ENCODE results near the gene FSIP2. TPM values are rescaled to one million over a fixed set of nuclear protein-coding genes. Genes with fewer than 3 reads are reported as not detected.

The FSIP2 gene
- total RNA-seq, 1 donor from 2014 or later, result 4.5 TPM

GRCh38 chr2:185736210-185736609, 2.4 kb upstream of the FSIP2 start:
- no peak overlapping the region for H3K4me3 Mint-ChIP-seq (ENCODE audit: unreplicated experiment)
- peaks cover 10% of the 10 kb centered on the region for H3K4me1 Mint-ChIP-seq (ENCODE audit: low read depth)
- no peak overlapping the region for H3K27ac Mint-ChIP-seq (ENCODE audit: unreplicated experiment)
- no peaks in the 10 kb centered on the region for H3K36me3 Mint-ChIP-seq (ENCODE audit: low read depth)
- no peaks in the 10 kb centered on the region for H3K9me3 Mint-ChIP-seq (ENCODE audit: low read depth)
- no peaks in the 10 kb centered on the region for H3K27me3 Mint-ChIP-seq (ENCODE audit: low read depth)
- TF ChIP-seq CTCF (IDR thresholded peaks at IDR 0.05), result no peak
- no peak for DNase-seq (ENCODE audit: low spot score)

GRCh38 chr2:185745864-185746859, 7.6 kb downstream of the FSIP2 start:
- H3K4me1 Mint-ChIP-seq (ENCODE audit: low read depth), result no peaks in the 10 kb centered on the region
- H3K27ac Mint-ChIP-seq (ENCODE audit: unreplicated experiment), result no peak overlapping the region
- no peaks in the 10 kb centered on the region for H3K36me3 Mint-ChIP-seq (ENCODE audit: low read depth)
- H3K9me3 Mint-ChIP-seq (ENCODE audit: low read depth), result no peaks in the 10 kb centered on the region
- DNase-seq (ENCODE audit: low spot score), result no peak
- no peaks in the 10 kb centered on the region for H3K27me3 Mint-ChIP-seq (ENCODE audit: low read depth)
- no peak for TF ChIP-seq CTCF (IDR thresholded peaks at IDR 0.05)
- H3K4me3 Mint-ChIP-seq (ENCODE audit: unreplicated experiment), result no peak overlapping the region

DNA sequence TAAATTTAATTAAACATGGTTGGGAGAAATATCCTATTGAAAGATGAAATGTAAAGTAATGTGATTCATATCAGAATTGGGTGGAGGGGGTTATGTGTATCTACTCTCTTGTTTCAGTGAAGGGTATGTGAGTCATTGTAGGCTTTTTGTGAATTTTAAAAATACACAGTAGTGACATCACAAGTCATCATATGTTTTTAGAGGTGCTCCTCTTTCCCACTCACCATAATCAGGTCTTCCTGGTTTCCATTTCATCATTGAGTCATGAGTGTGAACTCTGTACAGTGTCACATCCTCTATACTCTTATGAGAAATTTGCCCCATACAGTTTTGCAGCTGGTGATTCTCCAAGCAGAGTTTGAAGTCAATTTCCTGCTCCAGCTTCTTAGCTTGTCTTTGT, 18.8 kb downstream of the FSIP2 start:
- no peak overlapping the region for H3K4me3 Mint-ChIP-seq (ENCODE audit: unreplicated experiment)
- no peak for TF ChIP-seq CTCF (IDR thresholded peaks at IDR 0.05)
- no peak for DNase-seq (ENCODE audit: low spot score)

DNA sequence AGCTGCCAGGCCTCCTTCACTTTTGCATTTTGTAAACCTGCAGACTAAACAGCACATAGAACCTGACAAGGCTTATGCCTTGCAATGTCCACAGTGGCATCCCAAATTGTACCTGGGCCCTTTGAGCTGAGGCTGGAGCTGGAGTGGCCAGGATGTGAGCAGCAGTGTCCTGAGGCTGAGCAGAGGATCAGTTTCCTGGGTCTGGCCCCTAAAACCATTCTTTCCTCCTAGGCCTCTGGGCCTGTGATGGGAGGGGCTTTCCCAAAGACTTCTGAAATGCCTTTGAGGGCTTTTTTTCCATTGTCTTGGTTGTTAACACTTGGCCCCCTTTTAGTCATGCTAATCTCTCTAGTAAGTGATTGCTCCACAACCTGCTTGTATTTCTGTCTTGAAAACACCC, 32.8 kb downstream of the FSIP2 start:
- no peak overlapping the region for H3K27ac Mint-ChIP-seq (ENCODE audit: unreplicated experiment)
- H3K9me3 Mint-ChIP-seq (ENCODE audit: low read depth), result peaks cover 54% of the 10 kb centered on the region

More for the DNA sequence above, 18.8 kb downstream of the FSIP2 start:
- H3K36me3 Mint-ChIP-seq (ENCODE audit: low read depth), result no peaks in the 10 kb centered on the region
- no peak overlapping the region for H3K27ac Mint-ChIP-seq (ENCODE audit: unreplicated experiment)
- H3K9me3 Mint-ChIP-seq (ENCODE audit: low read depth), result peaks cover 3% of the 10 kb centered on the region
- peaks cover 3% of the 10 kb centered on the region for H3K4me1 Mint-ChIP-seq (ENCODE audit: low read depth)
- no peaks in the 10 kb centered on the region for H3K27me3 Mint-ChIP-seq (ENCODE audit: low read depth)

More for the DNA sequence above, 32.8 kb downstream of the FSIP2 start:
- H3K36me3 Mint-ChIP-seq (ENCODE audit: low read depth), result peaks cover 37% of the 10 kb centered on the region
- no peak for TF ChIP-seq CTCF (IDR thresholded peaks at IDR 0.05)
- H3K27me3 Mint-ChIP-seq (ENCODE audit: low read depth), result no peaks in the 10 kb centered on the region
- no peaks in the 10 kb centered on the region for H3K4me1 Mint-ChIP-seq (ENCODE audit: low read depth)
- no peak for DNase-seq (ENCODE audit: low spot score)
- H3K4me3 Mint-ChIP-seq (ENCODE audit: unreplicated experiment), result no peak overlapping the region

Measured in chondrocyte (in vitro differentiated cells).